Ishikawa (cell line): ENCODE data around the gene TMEM183A.

Source experiments
- CEBPB ChIP-seq: IDR thresholded peaks from 2 replicates; pipeline ENCODE4 v1.6.1; 2012
- CREB1 ChIP-seq: IDR thresholded peaks from 2 replicates; pipeline ENCODE4 v1.6.1; 2012; ENCODE audit warnings: low read depth
- EGR1 ChIP-seq: IDR thresholded peaks from 2 replicates; pipeline ENCODE4 v1.6.1; 2012
- FOXM1 ChIP-seq: IDR thresholded peaks from 2 replicates; pipeline ENCODE4 v1.6.1; 2012; ENCODE audit warnings: low read depth, borderline replicate concordance
- MAX ChIP-seq: IDR thresholded peaks from 2 replicates; pipeline ENCODE4 v1.6.1; 2012
- NFIC ChIP-seq: IDR thresholded peaks from 2 replicates; pipeline ENCODE4 v1.6.1; 2012
- RAD21 ChIP-seq: IDR thresholded peaks from 2 replicates; pipeline ENCODE4 v1.6.1; 2012; ENCODE audit warnings: low read depth
- TAF1 ChIP-seq: IDR thresholded peaks from 2 replicates; pipeline ENCODE4 v1.6.1; 2012; ENCODE audit warnings: low read depth, mild to moderate bottlenecking
- ZBTB7A ChIP-seq: IDR thresholded peaks from 2 replicates; pipeline ENCODE4 v1.6.1; 2012; ENCODE audit warnings: low read depth
- TF ChIP-seq, protein P1 (sequence below): IDR thresholded peaks from 2 replicates; pipeline ENCODE4 v1.6.1; 2012; ENCODE audit warnings: low read depth, mild to moderate bottlenecking

GRCh38 chr1:203073469-203073868, 66.3 kb downstream of the TMEM183A start:
- TF ChIP-seq CEBPB (no peak), RAD21 (no peak), FOXM1 (no peak), ZBTB7A (no peak), MAX (no peak), NFIC (no peak), TAF1 (no peak), EGR1 (no peak), CREB1 (no peak)
- TF ChIP-seq, protein P1, sequence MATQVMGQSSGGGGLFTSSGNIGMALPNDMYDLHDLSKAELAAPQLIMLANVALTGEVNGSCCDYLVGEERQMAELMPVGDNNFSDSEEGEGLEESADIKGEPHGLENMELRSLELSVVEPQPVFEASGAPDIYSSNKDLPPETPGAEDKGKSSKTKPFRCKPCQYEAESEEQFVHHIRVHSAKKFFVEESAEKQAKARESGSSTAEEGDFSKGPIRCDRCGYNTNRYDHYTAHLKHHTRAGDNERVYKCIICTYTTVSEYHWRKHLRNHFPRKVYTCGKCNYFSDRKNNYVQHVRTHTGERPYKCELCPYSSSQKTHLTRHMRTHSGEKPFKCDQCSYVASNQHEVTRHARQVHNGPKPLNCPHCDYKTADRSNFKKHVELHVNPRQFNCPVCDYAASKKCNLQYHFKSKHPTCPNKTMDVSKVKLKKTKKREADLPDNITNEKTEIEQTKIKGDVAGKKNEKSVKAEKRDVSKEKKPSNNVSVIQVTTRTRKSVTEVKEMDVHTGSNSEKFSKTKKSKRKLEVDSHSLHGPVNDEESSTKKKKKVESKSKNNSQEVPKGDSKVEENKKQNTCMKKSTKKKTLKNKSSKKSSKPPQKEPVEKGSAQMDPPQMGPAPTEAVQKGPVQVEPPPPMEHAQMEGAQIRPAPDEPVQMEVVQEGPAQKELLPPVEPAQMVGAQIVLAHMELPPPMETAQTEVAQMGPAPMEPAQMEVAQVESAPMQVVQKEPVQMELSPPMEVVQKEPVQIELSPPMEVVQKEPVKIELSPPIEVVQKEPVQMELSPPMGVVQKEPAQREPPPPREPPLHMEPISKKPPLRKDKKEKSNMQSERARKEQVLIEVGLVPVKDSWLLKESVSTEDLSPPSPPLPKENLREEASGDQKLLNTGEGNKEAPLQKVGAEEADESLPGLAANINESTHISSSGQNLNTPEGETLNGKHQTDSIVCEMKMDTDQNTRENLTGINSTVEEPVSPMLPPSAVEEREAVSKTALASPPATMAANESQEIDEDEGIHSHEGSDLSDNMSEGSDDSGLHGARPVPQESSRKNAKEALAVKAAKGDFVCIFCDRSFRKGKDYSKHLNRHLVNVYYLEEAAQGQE = no peak
